OCI-LY1 (cell line): Measurements from ENCODE around the gene TMEM9.

ENCODE experiments used
- H2AFZ ChIP-seq: fragments of 200-600 bp; sonication (generic), shearing (Covaris generic); 2 replicates; pipeline ENCODE4 v1.6.0; 2014; ENCODE audit warnings: antibody characterized with exemption, mild to moderate bottlenecking, low read length
- H3F3A ChIP-seq: fragments of 200-600 bp; sonication (generic), shearing (Covaris generic); 2 replicates; pipeline ENCODE4 v1.6.0; 2014; ENCODE audit warnings: mild to moderate bottlenecking, antibody characterized with exemption, low read length, moderate library complexity; ENCODE audit not compliant: insufficient read depth
- H3K27ac ChIP-seq: fragments of 200-600 bp; sonication (generic); 2 replicates; pipeline ENCODE4 v1.5.1; 2014; ENCODE audit warnings: low read length, mixed run types, mild to moderate bottlenecking, low read depth; ENCODE audit not compliant: poor library complexity, severe bottlenecking
- H3K27me3 ChIP-seq: fragments of 200-600 bp; sonication (generic); 2 replicates; pipeline ENCODE4 v1.6.0; 2014; ENCODE audit warnings: antibody characterized with exemption, mild to moderate bottlenecking, low read length, moderate library complexity; ENCODE audit not compliant: insufficient read depth
- H3K36me3 ChIP-seq: fragments of 200-600 bp; sonication (generic); 2 replicates; pipeline ENCODE4 v1.6.1; 2014; ENCODE audit warnings: mild to moderate bottlenecking, antibody characterized with exemption, low read length, moderate library complexity, mixed read lengths; ENCODE audit not compliant: insufficient read depth
- H3K4me1 ChIP-seq: fragments of 200-600 bp; sonication (generic); 2 replicates; pipeline ENCODE4 v1.5.1; 2014; ENCODE audit warnings: mild to moderate bottlenecking, low read length, moderate library complexity; ENCODE audit not compliant: insufficient read depth, severe bottlenecking
- H3K4me2 ChIP-seq: fragments of 200-600 bp; sonication (generic), shearing (Covaris generic); 2 replicates; pipeline ENCODE4 v1.6.1; 2014; ENCODE audit warnings: low read length
- H3K4me3 ChIP-seq: fragments of 200-600 bp; sonication (generic); 2 replicates; pipeline ENCODE4 v1.5.1; 2014; ENCODE audit warnings: low read length, low read depth, mild to moderate bottlenecking, mixed read lengths; ENCODE audit not compliant: poor library complexity, severe bottlenecking
- H3K79me2 ChIP-seq: fragments of 200-600 bp; shearing (Covaris generic); 2 replicates; pipeline ENCODE4 v1.6.1; 2016; ENCODE audit warnings: mixed run types, low read length, mixed read lengths; ENCODE audit not compliant: insufficient read depth
- H3K9ac ChIP-seq: fragments of 200-600 bp; sonication (generic), shearing (Covaris generic); 2 replicates; pipeline ENCODE4 v1.6.1; 2014; ENCODE audit warnings: mild to moderate bottlenecking, low read length, mixed read lengths
- H3K9me2 ChIP-seq: fragments of 200-600 bp; sonication (generic), shearing (Covaris generic); 2 replicates; pipeline ENCODE4 v1.6.1; 2014; ENCODE audit warnings: low read depth, mild to moderate bottlenecking, low read length, mixed read lengths
- H3K9me3 ChIP-seq: fragments of 200-600 bp; shearing (Covaris generic); 2 replicates; pipeline ENCODE4 v1.6.1; 2014; ENCODE audit warnings: low read length, mixed read lengths
- H4K20me1 ChIP-seq: fragments of 200-600 bp; sonication (generic), shearing (Covaris generic); 2 replicates; pipeline ENCODE4 v1.6.0; 2016; ENCODE audit warnings: mild to moderate bottlenecking, low read length; ENCODE audit not compliant: insufficient read depth
- CTCF ChIP-seq: fragments of 200-600 bp; sonication (generic), shearing (Covaris generic); IDR thresholded peaks from 2 replicates; pipeline ENCODE4 v1.5.1; 2017; ENCODE audit warnings: mild to moderate bottlenecking, antibody characterized with exemption, low read length, moderate library complexity, mixed read lengths
- EZH2 ChIP-seq: fragments of 200-600 bp; sonication (generic), shearing (Covaris generic); IDR thresholded peaks from 2 replicates; pipeline ENCODE4 v1.8.0; 2017; ENCODE audit warnings: borderline replicate concordance, mixed run types, mild to moderate bottlenecking, antibody characterized with exemption, low read length, moderate library complexity, mixed read lengths

The TMEM9 gene

DNA sequence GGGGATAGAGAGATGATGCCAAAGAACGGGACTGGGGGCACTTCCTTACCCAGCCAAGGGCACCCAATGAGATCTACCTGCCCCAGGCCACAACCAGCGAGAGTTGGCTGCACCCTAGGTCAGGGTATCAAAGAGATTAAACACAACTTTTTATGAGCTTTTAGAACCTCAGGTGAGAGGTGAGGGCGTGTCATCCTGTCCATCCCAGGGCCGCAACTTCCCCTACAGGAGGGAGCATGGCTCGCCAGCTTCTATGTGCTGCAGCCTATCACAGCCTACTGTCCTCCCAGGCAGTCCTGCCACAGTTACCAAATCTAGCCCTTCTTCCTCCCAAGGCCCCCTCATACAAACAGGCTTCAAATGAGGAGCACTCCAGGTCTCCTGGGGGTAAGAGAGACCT, 12.9 kb downstream of the TMEM9 start:
- H3K27ac ChIP-seq = no peak overlapping the region
- H3F3A ChIP-seq = no peaks in the 10 kb centered on the region
- H3K4me1 ChIP-seq = no peaks in the 10 kb centered on the region
- H2AFZ ChIP-seq = no peak overlapping the region
- no peaks in the 10 kb centered on the region for H3K27me3 ChIP-seq
- H3K9me2 ChIP-seq = no peaks in the 10 kb centered on the region
- H3K36me3 ChIP-seq = peaks cover 41% of the 10 kb centered on the region
- no peak for TF ChIP-seq CTCF
- TF ChIP-seq EZH2 = no peak
- H3K9me3 ChIP-seq = no peaks in the 10 kb centered on the region
- H4K20me1 ChIP-seq = no peaks in the 10 kb centered on the region
- no peaks in the 10 kb centered on the region for H3K79me2 ChIP-seq
- no peak overlapping the region for H3K4me2 ChIP-seq
- no peak overlapping the region for H3K4me3 ChIP-seq
- H3K9ac ChIP-seq = no peak overlapping the region

- TF ChIP-seq CTCF (no peak), EZH2 (no peak)
- H3K9me3 ChIP-seq = no peaks in the 10 kb centered on the region
- H3K9me2 ChIP-seq = no peaks in the 10 kb centered on the region
- H2AFZ ChIP-seq = no peak overlapping the region
- H3K79me2 ChIP-seq = no peaks in the 10 kb centered on the region
- H3K4me3 ChIP-seq = no peak overlapping the region
- H3K27me3 ChIP-seq = no peaks in the 10 kb centered on the region
- H4K20me1 ChIP-seq = no peaks in the 10 kb centered on the region
- H3F3A ChIP-seq = no peaks in the 10 kb centered on the region
- no peak overlapping the region for H3K4me2 ChIP-seq
- no peaks in the 10 kb centered on the region for H3K4me1 ChIP-seq
- no peak overlapping the region for H3K27ac ChIP-seq
- H3K9ac ChIP-seq = no peak overlapping the region
- H3K36me3 ChIP-seq = peaks cover 36% of the 10 kb centered on the region; the same call in 1 of the 2 replicates
Measured at GRCh38 chr1:201140941-201141260, 13.4 kb downstream of the TMEM9 start.

DNA sequence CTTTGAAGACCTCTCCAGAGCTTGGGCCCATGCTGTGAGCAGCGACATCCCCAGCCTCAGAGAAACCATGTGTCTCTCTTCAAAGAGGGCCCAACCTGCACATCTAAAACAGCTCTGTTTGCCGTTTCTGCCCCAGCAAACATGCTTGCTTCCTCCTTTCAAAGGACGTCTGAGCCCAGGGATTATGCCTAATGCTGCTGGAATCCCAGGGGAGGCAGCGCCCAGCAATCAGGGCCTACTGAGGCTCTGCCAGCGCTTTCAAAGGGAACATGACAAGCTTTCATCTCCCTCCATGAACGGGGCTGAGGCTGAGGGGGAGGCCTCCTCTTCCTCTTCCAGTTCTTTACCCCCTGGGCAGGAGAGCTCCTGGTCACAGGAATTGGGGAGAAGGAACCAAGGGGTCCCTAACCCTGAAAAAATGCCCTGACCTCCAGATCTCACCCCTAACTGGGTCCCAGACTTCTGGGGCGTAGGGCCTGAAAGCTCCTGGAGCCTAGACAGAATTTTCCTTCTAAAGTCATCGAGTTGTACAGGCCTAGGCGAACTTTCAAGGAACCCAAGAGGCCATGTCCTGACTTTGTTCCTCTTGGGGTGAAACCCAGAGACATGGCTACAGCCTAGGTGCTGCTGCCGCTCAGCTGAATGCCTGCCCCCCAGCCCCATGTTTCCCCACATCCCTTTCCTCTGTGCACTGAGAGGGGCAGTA, 13.9 kb downstream of the TMEM9 start:
- Histone ChIP-seq H3K9me3 (no peaks in the 10 kb centered on the region), H3K9ac (no peak overlapping the region), H3K27me3 (no peaks in the 10 kb centered on the region), H3K4me2 (no peak overlapping the region), H3K36me3 (peaks cover 32% of the 10 kb centered on the region), H3K27ac (no peak overlapping the region), H3K79me2 (no peaks in the 10 kb centered on the region), H3K4me3 (no peak overlapping the region), H3K9me2 (no peaks in the 10 kb centered on the region), H4K20me1 (no peaks in the 10 kb centered on the region), H3F3A (no peaks in the 10 kb centered on the region), H3K4me1 (no peaks in the 10 kb centered on the region), H2AFZ (no peak overlapping the region)
- TF ChIP-seq EZH2 = no peak
- no peak for TF ChIP-seq CTCF
